Astrocyte of the spinal cord (primary cell): ENCODE results near the gene SUPT3H.

Experiments used
- DNase-seq: peaks from one replicate; pipeline ENCODE4 v3.0.0; 2011; ENCODE audit warnings: low read depth, low spot score
- H3K4me3 ChIP-seq: 2 replicates; pipeline ENCODE4 v1.5.1; 2011; ENCODE audit warnings: low read depth, mild to moderate bottlenecking, low read length, moderate library complexity
- CTCF ChIP-seq: IDR thresholded peaks from 2 replicates; pipeline ENCODE4 v1.5.1; 2012; ENCODE audit warnings: low read depth, mild to moderate bottlenecking, low read length, inconsistent platforms
- in situ Hi-C: cut with HindIII; loops from 2 replicates; pipeline ENCODE4 v1.10.0; 2017; ENCODE audit warnings: low sequenced_read_pairs

SUPT3H gene

DNA sequence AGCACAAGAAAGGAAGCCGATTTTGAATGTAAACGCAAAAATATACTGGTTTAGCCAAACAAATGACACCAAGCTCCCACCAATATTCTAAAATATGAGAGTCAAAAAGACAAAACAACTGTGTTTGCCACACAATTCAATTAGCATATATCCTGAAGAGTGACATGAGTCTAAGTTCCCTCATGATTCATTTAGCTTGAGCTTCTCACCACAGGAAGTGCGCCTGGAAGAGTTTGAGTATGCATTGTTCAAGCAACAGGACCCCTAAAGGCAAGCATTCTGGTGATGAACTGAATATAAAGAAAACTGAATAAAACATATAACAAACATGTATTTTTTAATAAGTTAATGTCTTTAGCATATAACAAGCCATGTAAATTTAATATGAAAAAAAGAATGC is 164.8 kb downstream of the SUPT3H start:
- no peak for TF ChIP-seq CTCF
- no peak for DNase-seq
- in situ Hi-C loops: no loop called here
- no peak overlapping the region for H3K4me3 ChIP-seq

GRCh38 chr6:45209762-45210161 is 168.0 kb downstream of the SUPT3H start:
- TF ChIP-seq CTCF: no peak
- in situ Hi-C loops: no loop called here
- no peak for DNase-seq
- no peak overlapping the region for H3K4me3 ChIP-seq

DNA sequence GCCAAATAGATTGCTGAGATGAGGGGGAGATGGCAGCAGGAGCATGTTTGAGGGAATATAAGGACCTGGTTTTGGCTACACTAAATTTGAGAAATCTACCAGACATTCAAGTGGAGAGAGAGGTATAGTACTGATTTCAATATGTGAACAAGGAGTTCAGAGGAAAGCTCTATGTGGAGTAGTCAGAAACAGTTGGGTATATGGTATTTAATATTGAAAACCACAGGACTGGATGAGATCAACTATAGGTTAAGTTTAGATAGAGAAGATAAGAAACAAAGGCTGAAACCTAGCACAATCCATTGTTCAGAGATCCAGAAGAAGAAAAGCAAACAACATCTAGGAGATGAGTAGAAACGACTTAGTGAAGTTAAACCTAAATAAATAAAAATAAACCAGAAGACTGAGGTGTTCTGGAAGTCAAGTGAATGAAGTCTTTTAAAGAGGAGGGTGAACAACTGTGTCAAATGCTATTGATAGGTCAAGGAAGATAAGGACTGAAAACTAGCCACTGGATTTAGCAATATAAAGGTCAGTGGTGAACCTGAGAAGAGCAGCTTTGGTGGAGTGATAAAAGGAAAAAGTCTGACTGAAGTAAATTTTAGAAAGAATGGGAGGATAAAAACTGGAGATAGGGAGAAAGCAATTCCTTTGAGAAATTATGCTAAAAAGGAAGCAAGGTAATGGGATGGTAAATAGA is 170.8 kb downstream of the SUPT3H start:
- H3K4me3 ChIP-seq: no peak overlapping the region
- TF ChIP-seq CTCF: no peak
- in situ Hi-C loops: no loop called here
- no peak for DNase-seq

DNA sequence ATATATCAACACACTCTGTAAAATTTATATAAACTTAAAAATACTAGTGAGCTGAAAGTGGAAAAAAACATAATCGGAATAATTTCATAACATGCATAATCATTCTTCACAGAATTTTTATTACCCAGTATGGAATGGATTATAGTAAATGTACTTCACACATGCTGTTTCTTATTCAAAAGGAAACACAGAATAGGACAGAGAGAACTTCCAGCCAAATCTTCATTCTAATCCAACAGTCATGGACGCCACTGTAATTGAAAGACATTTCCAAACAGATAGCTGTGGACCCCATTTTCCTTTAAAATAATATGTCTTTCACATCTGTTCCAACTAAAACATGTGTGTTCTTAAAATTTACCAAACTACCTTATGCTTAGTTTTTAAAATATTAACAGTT is 176.2 kb downstream of the SUPT3H start:
- in situ Hi-C loops: no loop called here
- H3K4me3 ChIP-seq: no peak overlapping the region
- TF ChIP-seq CTCF: no peak
- DNase-seq: no peak

DNA sequence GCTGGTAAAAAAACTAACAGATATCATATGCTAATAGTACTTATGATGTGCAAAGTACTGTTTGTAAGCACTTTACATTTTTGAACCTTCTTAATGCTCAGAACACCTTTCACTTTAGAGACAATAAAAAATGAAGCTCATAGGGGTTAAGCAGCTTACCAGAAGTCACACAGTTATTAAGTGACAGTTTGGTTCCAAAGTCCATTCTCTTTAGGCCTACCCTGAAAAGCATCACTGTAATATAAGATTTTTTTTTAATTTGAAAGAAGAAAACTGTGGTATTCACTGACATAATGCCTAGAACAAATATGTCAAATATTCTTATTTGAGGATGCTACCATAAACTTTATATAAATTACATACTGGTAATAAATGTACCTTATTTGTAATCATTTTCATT is 177.2 kb downstream of the SUPT3H start:
- TF ChIP-seq CTCF: no peak
- DNase-seq: no peak
- in situ Hi-C loops: no loop called here
- H3K4me3 ChIP-seq: no peak overlapping the region

DNA sequence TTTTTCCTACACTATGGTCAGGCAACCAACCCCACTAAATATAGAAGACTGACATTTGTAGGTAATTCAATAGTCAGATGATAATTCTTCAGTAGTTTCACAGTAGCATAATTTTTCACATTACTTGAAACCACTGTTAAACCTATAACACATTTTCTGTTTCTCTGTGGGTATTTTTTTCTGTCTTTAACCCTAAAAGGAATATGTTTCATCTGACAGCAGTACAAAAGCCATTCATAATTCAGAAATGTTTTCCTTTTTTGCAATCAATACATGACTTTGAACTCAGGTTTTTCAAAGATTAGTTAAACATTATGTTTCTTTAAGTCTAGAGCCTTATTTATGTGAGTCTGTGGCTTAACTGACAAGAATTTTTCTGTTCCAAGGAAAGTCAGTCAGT is 178.2 kb downstream of the SUPT3H start:
- in situ Hi-C loops: no loop called here
- no peak overlapping the region for H3K4me3 ChIP-seq
- no peak for TF ChIP-seq CTCF
- no peak for DNase-seq
